Hepatic stellate cell (primary cell): ENCODE results near the gene OPCML.

Source experiments
- DNase-seq: peaks from one replicate; pipeline ENCODE4 v3.0.0; 2011; ENCODE audit warnings: low spot score

The OPCML gene

GRCh38 chr11:133284156-133284555 lies 248.1 kb downstream of the OPCML start:
- no peak for DNase-seq

- no peak for DNase-seq
Measured at GRCh38 chr11:133277886-133278285, 254.4 kb downstream of the OPCML start.

GRCh38 chr11:133271871-133272776 lies 260.2 kb downstream of the OPCML start:
- DNase-seq = no peak

DNA sequence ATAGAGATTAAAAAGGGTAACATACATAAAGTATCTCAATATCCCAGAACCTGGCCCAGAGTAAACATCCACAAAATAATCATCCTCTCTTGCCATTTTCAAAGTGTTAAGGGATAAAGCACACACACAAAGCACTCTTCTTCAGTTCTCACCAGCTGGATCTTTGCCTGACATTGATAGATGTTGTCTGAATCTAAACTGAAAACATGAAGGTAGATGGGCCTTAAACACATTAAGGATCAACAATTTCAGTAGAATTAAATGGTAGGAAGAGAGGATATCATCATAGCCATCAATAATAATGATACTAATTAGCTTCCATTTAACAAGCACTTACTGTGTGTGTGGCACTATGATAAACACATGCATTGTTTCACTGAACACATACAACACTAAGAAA lies 261.1 kb downstream of the OPCML start:
- no peak for DNase-seq

- no peak for DNase-seq
Measured at GRCh38 chr11:133269267-133269666, 263.0 kb downstream of the OPCML start.

DNA sequence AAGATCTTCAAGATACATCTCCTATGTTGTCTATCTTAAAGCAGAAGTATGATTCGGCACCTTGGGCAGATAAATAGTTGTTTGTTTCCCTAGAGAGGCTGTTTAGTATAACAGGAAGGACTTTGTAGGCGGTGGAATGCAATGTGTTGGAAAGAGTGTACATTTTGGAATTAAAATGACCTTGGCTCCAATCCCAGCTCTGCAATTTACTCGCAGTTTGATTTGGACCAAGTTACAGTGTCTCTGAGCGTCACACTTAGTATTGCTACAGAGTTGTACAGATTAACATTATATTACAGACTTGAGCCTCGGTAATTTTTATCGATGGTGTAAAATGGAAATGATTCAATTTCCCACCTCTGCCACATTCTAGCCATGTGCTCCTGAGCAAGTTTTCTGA lies 265.3 kb downstream of the OPCML start:
- DNase-seq = no peak

GRCh38 chr11:133265530-133266035 lies 266.7 kb downstream of the OPCML start:
- DNase-seq = no peak

GRCh38 chr11:133263332-133263731 lies 269.0 kb downstream of the OPCML start:
- no peak for DNase-seq

GRCh38 chr11:133258751-133259150 lies 273.6 kb downstream of the OPCML start:
- DNase-seq = no peak

- DNase-seq = no peak
Measured at GRCh38 chr11:133254601-133255000, 277.7 kb downstream of the OPCML start.

GRCh38 chr11:133253570-133253969 lies 278.7 kb downstream of the OPCML start:
- DNase-seq = no peak

DNA sequence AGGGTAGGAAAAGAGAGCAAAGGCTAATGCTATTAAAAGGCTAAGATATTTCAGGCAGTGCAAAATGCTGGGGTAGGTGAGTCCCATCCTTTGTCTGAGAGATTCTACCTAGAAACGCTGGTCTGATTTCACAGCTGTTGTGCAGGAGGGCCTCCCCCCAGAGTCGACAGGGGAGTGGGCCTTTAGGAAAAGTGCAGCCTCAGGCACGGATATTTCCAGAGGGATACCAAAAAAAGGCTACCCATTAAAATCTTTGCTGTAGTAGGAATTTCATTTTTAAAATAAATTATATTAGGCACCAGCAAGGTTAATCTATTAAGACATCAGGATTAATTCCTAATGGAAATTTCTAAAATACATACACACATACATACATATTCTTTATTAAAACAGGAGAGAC lies 280.5 kb downstream of the OPCML start:
- no peak for DNase-seq

DNA sequence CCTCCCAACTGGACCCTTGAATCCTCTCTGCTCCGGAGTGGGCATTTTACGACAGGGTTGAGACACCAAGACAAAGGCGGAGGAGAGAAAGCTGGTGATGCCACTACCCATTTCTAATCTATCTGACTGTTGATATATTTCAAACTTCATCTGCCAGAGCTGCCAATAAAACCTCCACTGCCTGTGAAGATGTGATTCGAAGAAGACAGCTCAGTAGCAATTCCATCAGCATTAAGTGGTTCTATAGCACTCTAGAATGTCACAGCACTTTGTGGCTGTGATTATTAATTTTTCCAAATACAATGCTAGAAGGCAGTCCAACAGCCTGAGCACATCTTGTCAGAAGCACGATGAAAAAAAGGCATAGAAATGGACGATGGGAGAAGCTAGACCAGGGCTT lies 282.8 kb downstream of the OPCML start:
- DNase-seq = no peak

DNA sequence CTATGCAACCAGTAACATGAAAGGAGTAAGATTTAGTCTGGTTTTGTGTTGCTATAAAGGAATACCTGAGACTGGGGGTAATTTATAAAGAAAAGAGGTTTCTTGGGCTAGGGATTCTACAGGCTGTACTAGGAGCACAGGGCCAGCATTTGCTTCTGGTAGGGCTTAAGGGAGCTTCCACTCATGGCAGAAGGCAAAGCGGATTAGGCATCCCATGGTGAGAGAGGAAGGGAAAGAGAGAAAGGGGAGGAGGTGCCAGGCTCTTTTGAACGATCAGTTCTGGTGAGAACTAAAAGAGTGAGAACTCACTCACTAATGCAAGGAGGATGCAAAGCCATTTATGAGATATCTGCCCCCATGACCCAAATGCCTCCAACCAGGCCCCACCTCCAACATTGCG lies 283.2 kb downstream of the OPCML start:
- DNase-seq = no peak

GRCh38 chr11:133243832-133244231 lies 288.5 kb downstream of the OPCML start:
- no peak for DNase-seq

DNA sequence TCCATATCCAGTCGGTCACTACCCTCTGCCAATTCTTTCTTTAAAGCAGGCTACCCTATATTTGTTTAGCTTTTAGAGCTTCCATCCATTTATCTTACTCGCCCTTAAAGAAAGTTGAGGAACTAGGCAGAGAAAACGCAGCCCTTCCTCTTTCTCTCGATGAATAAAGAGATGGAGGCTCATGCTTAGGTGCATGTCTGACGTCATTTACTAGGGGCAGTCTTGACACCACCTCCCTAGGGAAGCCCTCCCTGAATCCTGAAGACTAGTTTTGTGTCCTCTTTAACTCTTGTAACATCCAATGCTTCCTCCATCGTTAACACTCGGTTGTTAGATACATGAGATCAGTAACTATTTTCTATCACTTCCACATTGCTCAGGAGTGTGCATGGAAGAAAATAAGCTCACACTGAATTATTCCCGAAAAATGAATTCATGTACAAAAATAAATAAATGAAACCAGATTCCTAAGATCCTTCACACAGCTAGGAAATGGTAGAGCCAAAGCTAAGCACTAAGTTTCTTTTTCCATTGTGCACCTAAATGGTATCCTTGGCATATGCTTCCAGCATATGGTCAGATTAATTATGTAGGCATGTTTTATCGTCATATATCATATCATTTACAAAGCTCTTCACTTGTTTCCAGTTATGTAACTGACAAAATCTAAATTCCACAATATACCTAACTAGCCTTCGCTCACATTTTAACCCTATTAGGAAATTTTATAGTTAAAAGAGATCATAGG lies 291.2 kb downstream of the OPCML start:
- DNase-seq = no peak

GRCh38 chr11:133239575-133239974 lies 292.7 kb downstream of the OPCML start:
- no peak for DNase-seq

- DNase-seq = no peak
Measured at GRCh38 chr11:133238495-133238894, 293.8 kb downstream of the OPCML start.

GRCh38 chr11:133238027-133238426 lies 294.3 kb downstream of the OPCML start:
- no peak for DNase-seq

DNA sequence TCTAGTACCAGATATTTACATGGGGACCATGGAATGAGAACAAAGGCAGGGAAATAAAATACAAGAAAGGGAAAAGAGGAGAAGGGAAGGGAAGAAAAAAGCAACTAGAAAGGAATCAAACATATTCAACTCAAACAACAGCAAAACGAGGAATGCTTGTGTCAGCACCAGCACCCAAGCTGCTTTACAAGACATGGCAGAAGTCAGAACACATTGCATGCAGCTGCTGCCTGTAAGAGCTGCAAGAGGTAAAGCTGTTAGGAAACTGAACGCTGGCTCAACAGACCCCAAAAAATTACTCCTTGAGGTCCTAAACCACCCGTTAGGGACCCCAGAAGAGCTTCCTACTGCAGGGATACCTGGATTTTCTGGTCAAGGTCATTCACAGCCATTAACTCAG lies 296.9 kb downstream of the OPCML start:
- DNase-seq = no peak

DNA sequence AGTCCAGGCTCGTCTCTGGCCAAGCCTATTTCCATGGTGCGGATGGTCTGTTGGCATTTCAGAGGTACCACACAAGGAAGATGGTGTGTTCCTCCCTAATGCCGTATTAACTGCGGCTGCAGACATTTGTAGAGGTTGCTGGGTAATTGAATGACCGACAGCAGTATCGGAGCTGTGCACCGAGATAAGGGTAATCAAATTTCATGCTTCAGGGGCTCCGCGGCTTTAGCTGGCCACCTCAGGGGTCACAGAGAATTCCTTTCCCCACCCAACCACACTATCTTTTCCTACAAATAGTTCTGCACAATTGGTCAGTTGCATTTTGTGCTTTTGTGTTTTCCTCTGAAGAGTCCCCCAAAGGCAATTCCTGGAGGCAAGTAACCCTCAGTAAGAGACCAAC lies 297.4 kb downstream of the OPCML start:
- DNase-seq = no peak

DNA sequence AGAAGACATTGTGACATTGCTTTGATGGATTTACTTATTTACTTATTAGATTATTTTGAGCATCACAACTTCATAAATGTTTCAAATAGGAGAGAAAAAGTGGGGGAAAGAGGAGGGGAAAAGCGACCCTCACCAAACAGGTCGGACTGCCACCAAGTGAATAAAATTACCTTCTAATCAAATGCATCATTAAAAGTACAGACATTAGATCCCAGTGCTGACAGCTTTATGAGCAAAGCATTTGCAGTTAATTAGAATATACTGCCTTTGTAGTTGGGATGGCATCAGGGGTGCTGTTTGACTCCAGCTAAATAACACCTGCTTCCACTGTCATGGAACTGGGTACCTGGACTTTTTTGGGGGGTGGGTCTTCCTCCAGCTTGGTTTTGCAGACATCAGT lies 299.6 kb downstream of the OPCML start:
- no peak for DNase-seq

- DNase-seq = no peak
Measured at GRCh38 chr11:133230431-133230830, 301.9 kb downstream of the OPCML start.
